H9 (cell line): ENCODE results near the gene CBFA2T2. TPM values are rescaled to one million over a fixed set of nuclear protein-coding genes. Genes with fewer than 3 reads are reported as not detected.
"Not testable (repeated sequence)": the region's sequence is repeated elsewhere in the genome, so short reads cannot be mapped to it uniquely, and the experiment has no call there.

ENCODE experiments used
- DNase-seq: peaks from one replicate; pipeline ENCODE4 v3.0.0-alpha.2; 2017
- H2AFZ ChIP-seq: one replicate; pipeline ENCODE4 v1.6.1; 2013; ENCODE audit warnings: mild to moderate bottlenecking, low read length, control low read depth, moderate library complexity
- H2AK5ac ChIP-seq: 2 replicates; pipeline ENCODE4 v1.6.1; 2013; ENCODE audit warnings: low read length, control low read depth, mixed read lengths; ENCODE audit not compliant: insufficient read length
- H2BK120ac ChIP-seq: one replicate; pipeline ENCODE4 v1.6.1; 2013; ENCODE audit warnings: low read depth, mild to moderate bottlenecking, low read length, control low read depth, inconsistent platforms; ENCODE audit not compliant: poor library complexity, severe bottlenecking
- H2BK12ac ChIP-seq: 2 replicates; pipeline ENCODE4 v1.6.1; 2013; ENCODE audit warnings: low read length, control low read depth, mixed read lengths, low read depth; ENCODE audit not compliant: insufficient read length
- H2BK15ac ChIP-seq: 2 replicates; pipeline ENCODE4 v1.6.1; 2013; ENCODE audit warnings: low read depth, low read length, control low read depth
- H2BK20ac ChIP-seq: one replicate; pipeline ENCODE4 v1.6.1; 2013; ENCODE audit warnings: low read depth, mild to moderate bottlenecking, low read length, control low read depth, inconsistent platforms; ENCODE audit not compliant: poor library complexity, severe bottlenecking
- H2BK5ac ChIP-seq: 2 replicates; pipeline ENCODE4 v1.6.1; 2013; ENCODE audit warnings: low read length, control low read depth, mixed read lengths; ENCODE audit not compliant: insufficient read length
- H3K14ac ChIP-seq: 2 replicates; pipeline ENCODE4 v1.6.1; 2013; ENCODE audit warnings: low read length, control low read depth; ENCODE audit not compliant: insufficient read depth
- H3K18ac ChIP-seq: 2 replicates; pipeline ENCODE4 v1.6.1; 2013; ENCODE audit warnings: low read depth, mild to moderate bottlenecking, mixed read lengths, low read length, control low read depth; ENCODE audit not compliant: insufficient read length
- H3K23ac ChIP-seq: 2 replicates; pipeline ENCODE4 v1.6.1; 2013; ENCODE audit warnings: low read length, control low read depth, mixed read lengths, low read depth; ENCODE audit not compliant: insufficient read length
- H3K23me2 ChIP-seq: 2 replicates; pipeline ENCODE4 v1.6.1; 2013; ENCODE audit warnings: low read depth, mild to moderate bottlenecking, mixed read lengths, low read length, control low read depth; ENCODE audit not compliant: insufficient read length, poor library complexity, severe bottlenecking
- H3K27ac ChIP-seq: 2 replicates; pipeline ENCODE4 v1.5.1; 2013; ENCODE audit warnings: low read length, control low read depth, mixed read lengths, low read depth; ENCODE audit not compliant: insufficient read length
- H3K27me3 ChIP-seq: 2 replicates; pipeline ENCODE4 v1.6.1; 2013; ENCODE audit warnings: low read length, control low read depth, inconsistent platforms; ENCODE audit not compliant: insufficient read depth
- H3K4ac ChIP-seq: 2 replicates; pipeline ENCODE4 v1.6.1; 2013; ENCODE audit warnings: low read depth, mild to moderate bottlenecking, control low read depth, inconsistent platforms, low read length, moderate library complexity
- H3K4me1 ChIP-seq: 2 replicates; pipeline ENCODE4 v1.6.1; 2013; ENCODE audit warnings: low read length, control low read depth, inconsistent platforms; ENCODE audit not compliant: insufficient read depth
- H3K4me2 ChIP-seq: 2 replicates; pipeline ENCODE4 v1.6.1; 2013; ENCODE audit warnings: low read length, control low read depth, mixed read lengths; ENCODE audit not compliant: insufficient read length, insufficient read depth
- H3K56ac ChIP-seq: 2 replicates; pipeline ENCODE4 v1.6.1; 2013; ENCODE audit warnings: low read depth, mild to moderate bottlenecking, mixed read lengths, low read length, control low read depth; ENCODE audit not compliant: insufficient read length
- H3K79me1 ChIP-seq: 2 replicates; pipeline ENCODE4 v1.6.1; 2013; ENCODE audit warnings: low read depth, mild to moderate bottlenecking, moderate library complexity, low read length, control low read depth, inconsistent platforms; ENCODE audit not compliant: insufficient read depth, poor library complexity, severe bottlenecking
- H3K79me2 ChIP-seq: 2 replicates; pipeline ENCODE4 v1.6.1; 2013; ENCODE audit warnings: low read length, control low read depth, inconsistent platforms; ENCODE audit not compliant: insufficient read depth
- H3K9ac ChIP-seq: 2 replicates; pipeline ENCODE4 v1.6.1; 2013; ENCODE audit warnings: low read length, control low read depth, mixed read lengths; ENCODE audit not compliant: insufficient read length; ENCODE audit errors: extremely low read depth
- H3K9me3 ChIP-seq: one replicate; pipeline ENCODE4 v1.6.1; 2013; ENCODE audit warnings: low read depth, low read length, inconsistent platforms; ENCODE audit not compliant: control insufficient read depth
- H3T11ph ChIP-seq: one replicate; pipeline ENCODE4 v1.6.1; 2013; ENCODE audit warnings: mild to moderate bottlenecking, low read length, control low read depth, inconsistent platforms
- H4K20me1 ChIP-seq: one replicate; pipeline ENCODE4 v1.6.1; 2013; ENCODE audit not compliant: control insufficient read depth, insufficient read length, insufficient read depth
- H4K5ac ChIP-seq: 2 replicates; pipeline ENCODE4 v1.6.1; 2013; ENCODE audit warnings: low read depth, mild to moderate bottlenecking, mixed read lengths, low read length, control low read depth; ENCODE audit not compliant: insufficient read length
- H4K8ac ChIP-seq: replicated peaks from 2 replicates; pipeline ENCODE4 v1.6.1; 2013; ENCODE audit warnings: low read length, control low read depth, mixed read lengths, low read depth; ENCODE audit not compliant: insufficient read length
- H4K91ac ChIP-seq: 2 replicates; pipeline ENCODE4 v1.6.1; 2013; ENCODE audit warnings: low read depth, mild to moderate bottlenecking, moderate library complexity, mixed read lengths, low read length, control low read depth; ENCODE audit not compliant: insufficient read length
- H3K27ac Mint-ChIP-seq, 3 experiments: 2 replicates in 2 of 3; 3 replicates in 1 of 3; pipeline ENCODE4 v1.8.0; 2020 to 2021; ENCODE audit warnings: mixed read lengths in 3 of 3, mild to moderate bottlenecking in 1 of 3, moderate library complexity in 1 of 3
- H3K27me3 Mint-ChIP-seq: 2 replicates; pipeline ENCODE4 v1.8.0; 2021; ENCODE audit warnings: low read depth, mild to moderate bottlenecking, moderate library complexity, mixed read lengths
- H3K36me3 Mint-ChIP-seq, 3 experiments: 2 replicates in 2 of 3; 3 replicates in 1 of 3; pipeline ENCODE4 v1.8.0; 2020 to 2021; ENCODE audit warnings: low read depth in 3 of 3, mixed read lengths in 3 of 3; ENCODE audit not compliant: insufficient read depth in 1 of 3
- H3K4me1 Mint-ChIP-seq, 2 experiments: 2 replicates each; pipeline ENCODE4 v1.8.0; 2020; ENCODE audit warnings: mixed read lengths in 2 of 2
- H3K4me3 Mint-ChIP-seq, 2 experiments: 2 replicates in 1 of 2; 3 replicates in 1 of 2; pipeline ENCODE4 v1.8.0; 2020 to 2021; ENCODE audit warnings: mild to moderate bottlenecking in 2 of 2, mixed read lengths in 2 of 2, moderate library complexity in 1 of 2
- H3K9me3 Mint-ChIP-seq, 2 experiments: 2 replicates in 1 of 2; 3 replicates in 1 of 2; pipeline ENCODE4 v1.8.0; 2020; ENCODE audit warnings: mild to moderate bottlenecking in 2 of 2, mixed read lengths in 2 of 2, moderate library complexity in 1 of 2
- WGBS: extraction: QIAGEN DNeasy Blood & Tissue Kit; methylation state at CpG from one replicate; pipeline ENCODE4 v1.1.7; 2013; ENCODE audit warnings: missing lambda C conversion rate, low lambda C conversion rate, mixed read lengths; ENCODE audit not compliant: insufficient read length; ENCODE audit errors: extremely low coverage; 5-methylcytosine and 5-hydroxymethylcytosine counted together
- total RNA-seq: library from RNA; stranded (reverse); gene quantifications from 2 replicates; pipeline ENCODE4 v1.2.1, GENCODE V29; 2021
- TF ChIP-seq, protein P1 (sequence below): fragments of 200-600 bp; sonication (generic); conservative IDR thresholded peaks from 3 replicates; pipeline ENCODE4 v1.8.0; 2021; ENCODE audit warnings: antibody characterized with exemption, mild to moderate bottlenecking

CBFA2T2 gene
- total RNA-seq, 1 experiment from 2014 or later = 11.2 TPM

DNA sequence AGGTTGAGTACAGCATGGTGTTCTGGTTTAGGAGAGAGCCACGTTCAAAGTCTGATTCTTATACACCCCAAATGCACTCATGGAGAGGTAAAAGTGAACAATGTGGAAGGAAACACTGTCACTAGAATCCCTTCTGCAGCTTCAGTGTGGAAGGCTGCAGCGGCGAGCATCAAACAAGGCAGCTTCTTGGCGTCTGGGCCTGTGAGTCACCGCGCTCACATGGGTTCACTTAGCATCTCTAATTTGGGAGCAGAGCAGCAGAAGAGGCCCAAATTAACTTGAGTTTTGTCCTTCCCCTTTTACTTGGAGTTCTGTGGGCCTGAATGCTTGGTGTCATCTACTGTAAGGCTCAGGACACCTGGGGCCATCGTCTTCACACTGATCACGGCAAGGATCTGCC is 207.2 kb downstream of the CBFA2T2 start:
- no peak overlapping the region for H2AK5ac ChIP-seq
- Mint-ChIP-seq H3K36me3 (peaks cover 9 to 20% (median 12%) of the 10 kb centered on the region in 3 experiments), H3K27me3 (peaks cover 21% of the 10 kb centered on the region), H3K4me3 (no peak overlapping the region), H3K9me3 (peaks cover 24 to 25% of the 10 kb centered on the region in 2 experiments), H3K27ac (no peak overlapping the region), H3K4me1 (peaks cover 18 to 19% of the 10 kb centered on the region in 2 experiments)
- no peak overlapping the region for H2BK5ac ChIP-seq
- H3K79me1 ChIP-seq = no peaks in the 10 kb centered on the region
- no peaks in the 10 kb centered on the region for H3K27me3 ChIP-seq
- H3K56ac ChIP-seq = no peak overlapping the region
- no peak overlapping the region for H3K9ac ChIP-seq
- no peak overlapping the region for H4K91ac ChIP-seq
- no peaks in the 10 kb centered on the region for H3K4me1 ChIP-seq
- H2BK20ac ChIP-seq = no peak overlapping the region
- H3K27ac ChIP-seq = no peak overlapping the region
- H3K9me3 ChIP-seq = no peaks in the 10 kb centered on the region
- H4K20me1 ChIP-seq = no peaks in the 10 kb centered on the region
- no peak overlapping the region for H2BK12ac ChIP-seq
- no CpG with 5 or more reads among the region's 8 CpGs for WGBS
- H2BK120ac ChIP-seq = no peak overlapping the region
- no peak overlapping the region for H4K8ac ChIP-seq
- no peak overlapping the region for H3K14ac ChIP-seq
- H3K23ac ChIP-seq = no peak overlapping the region
- H3T11ph ChIP-seq = no peak overlapping the region
- H3K4me2 ChIP-seq = no peak overlapping the region
- no peak overlapping the region for H2BK15ac ChIP-seq
- no peak overlapping the region for H3K18ac ChIP-seq
- TF ChIP-seq, protein P1, sequence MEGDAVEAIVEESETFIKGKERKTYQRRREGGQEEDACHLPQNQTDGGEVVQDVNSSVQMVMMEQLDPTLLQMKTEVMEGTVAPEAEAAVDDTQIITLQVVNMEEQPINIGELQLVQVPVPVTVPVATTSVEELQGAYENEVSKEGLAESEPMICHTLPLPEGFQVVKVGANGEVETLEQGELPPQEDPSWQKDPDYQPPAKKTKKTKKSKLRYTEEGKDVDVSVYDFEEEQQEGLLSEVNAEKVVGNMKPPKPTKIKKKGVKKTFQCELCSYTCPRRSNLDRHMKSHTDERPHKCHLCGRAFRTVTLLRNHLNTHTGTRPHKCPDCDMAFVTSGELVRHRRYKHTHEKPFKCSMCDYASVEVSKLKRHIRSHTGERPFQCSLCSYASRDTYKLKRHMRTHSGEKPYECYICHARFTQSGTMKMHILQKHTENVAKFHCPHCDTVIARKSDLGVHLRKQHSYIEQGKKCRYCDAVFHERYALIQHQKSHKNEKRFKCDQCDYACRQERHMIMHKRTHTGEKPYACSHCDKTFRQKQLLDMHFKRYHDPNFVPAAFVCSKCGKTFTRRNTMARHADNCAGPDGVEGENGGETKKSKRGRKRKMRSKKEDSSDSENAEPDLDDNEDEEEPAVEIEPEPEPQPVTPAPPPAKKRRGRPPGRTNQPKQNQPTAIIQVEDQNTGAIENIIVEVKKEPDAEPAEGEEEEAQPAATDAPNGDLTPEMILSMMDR = no peak
- no peak for DNase-seq
- no peak overlapping the region for H3K4ac ChIP-seq
- H3K23me2 ChIP-seq = no peaks in the 10 kb centered on the region
- H2AFZ ChIP-seq = no peak overlapping the region
- no peaks in the 10 kb centered on the region for H3K79me2 ChIP-seq
- no peak overlapping the region for H4K5ac ChIP-seq

DNA sequence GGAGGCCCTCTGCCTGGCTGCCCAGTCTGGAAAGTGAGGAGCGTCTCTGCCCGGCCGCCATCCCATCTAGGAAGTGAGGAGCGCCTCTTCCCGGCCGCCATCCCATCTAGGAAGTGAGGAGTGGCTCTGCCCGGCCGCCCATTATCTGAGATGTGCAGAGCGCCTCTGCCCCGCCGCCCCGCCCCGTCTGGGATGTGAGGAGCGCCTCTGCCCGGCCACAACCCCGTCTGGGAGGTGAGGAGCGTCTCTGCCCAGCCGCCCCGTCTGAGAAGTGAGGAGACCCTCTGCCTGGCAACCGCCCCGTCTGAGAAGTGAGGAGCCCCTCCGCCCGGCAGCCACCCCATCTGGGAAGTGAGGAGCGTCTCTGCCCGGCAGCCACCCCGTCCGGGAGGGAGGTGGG is 209.1 kb downstream of the CBFA2T2 start:
- H4K5ac ChIP-seq, H2BK5ac ChIP-seq, H3K9me3 ChIP-seq, H3K4me2 ChIP-seq, H3K4me3 Mint-ChIP-seq, H3K27me3 ChIP-seq, H3K4ac ChIP-seq, H3K4me1 Mint-ChIP-seq, DNase-seq, H2BK12ac ChIP-seq, H3T11ph ChIP-seq, H4K8ac ChIP-seq, H4K91ac ChIP-seq, H3K23me2 ChIP-seq, H3K9ac ChIP-seq, H3K27ac ChIP-seq, H2BK120ac ChIP-seq, H4K20me1 ChIP-seq, H3K23ac ChIP-seq, H2AFZ ChIP-seq, H3K18ac ChIP-seq, H2BK20ac ChIP-seq, H3K79me2 ChIP-seq, H3K79me1 ChIP-seq, H3K27ac Mint-ChIP-seq, H3K56ac ChIP-seq, H2BK15ac ChIP-seq, H3K14ac ChIP-seq, H2AK5ac ChIP-seq, H3K4me1 ChIP-seq: not testable (repeated sequence)
- no CpG with 5 or more reads among the region's 27 CpGs for WGBS
- H3K27me3 Mint-ChIP-seq = peaks cover 16% of the 10 kb centered on the region
- peaks cover 26 to 33% of the 10 kb centered on the region in 2 experiments for H3K9me3 Mint-ChIP-seq
- H3K36me3 Mint-ChIP-seq = peaks cover 10 to 27% (median 14%) of the 10 kb centered on the region in 3 experiments
